BE2C (cell line): ENCODE data around the gene PTAR1.

Experiments
- DNase-seq: peaks from one replicate; pipeline ENCODE4 v3.0.0-alpha.2; 2020
- H3K27me3 ChIP-seq: fragments of 250-450 bp; sonication (Bioruptor Pico); 2 replicates; pipeline ENCODE4 v1.5.1; 2020; ENCODE audit warnings: mild to moderate bottlenecking
- H3K36me3 ChIP-seq: fragments of 250-450 bp; sonication (Bioruptor Pico); 2 replicates; pipeline ENCODE4 v1.5.1; 2020; ENCODE audit warnings: mild to moderate bottlenecking
- H3K4me1 ChIP-seq: fragments of 250-450 bp; sonication (Bioruptor Pico); 2 replicates; pipeline ENCODE4 v1.5.1; 2020
- H3K4me3 ChIP-seq: 2 replicates; pipeline ENCODE4 v1.5.1; 2011; ENCODE audit warnings: low read depth, low read length
- H3K9me3 ChIP-seq: fragments of 250-450 bp; sonication (Bioruptor Pico); 2 replicates; pipeline ENCODE4 v1.5.1; 2020
- TF ChIP-seq, protein P1 (sequence below): IDR thresholded peaks from 2 replicates; pipeline ENCODE4 v1.5.1; 2012; ENCODE audit warnings: mild to moderate bottlenecking, low read depth, low read length

Gene PTAR1

DNA sequence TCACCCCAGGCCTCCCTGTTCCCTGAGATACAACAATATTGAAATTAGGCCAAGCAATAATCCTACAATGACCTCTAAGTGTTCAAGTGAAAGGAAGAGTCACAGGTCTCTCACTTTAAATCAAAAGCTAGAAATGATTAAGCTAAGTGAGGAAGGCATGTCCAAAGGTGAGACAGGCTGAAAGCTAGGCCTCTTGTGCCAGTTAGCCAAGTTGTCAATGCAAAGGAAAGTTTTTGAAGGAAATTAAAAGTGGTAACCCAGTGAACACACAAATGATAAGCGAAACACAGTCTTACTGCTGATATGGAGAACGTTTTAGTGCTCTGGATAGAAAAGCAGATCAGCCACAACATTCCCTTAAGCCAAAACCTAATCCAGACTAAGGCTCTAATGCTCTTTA, 39.8 kb downstream of the PTAR1 start:
- TF ChIP-seq, protein P1, sequence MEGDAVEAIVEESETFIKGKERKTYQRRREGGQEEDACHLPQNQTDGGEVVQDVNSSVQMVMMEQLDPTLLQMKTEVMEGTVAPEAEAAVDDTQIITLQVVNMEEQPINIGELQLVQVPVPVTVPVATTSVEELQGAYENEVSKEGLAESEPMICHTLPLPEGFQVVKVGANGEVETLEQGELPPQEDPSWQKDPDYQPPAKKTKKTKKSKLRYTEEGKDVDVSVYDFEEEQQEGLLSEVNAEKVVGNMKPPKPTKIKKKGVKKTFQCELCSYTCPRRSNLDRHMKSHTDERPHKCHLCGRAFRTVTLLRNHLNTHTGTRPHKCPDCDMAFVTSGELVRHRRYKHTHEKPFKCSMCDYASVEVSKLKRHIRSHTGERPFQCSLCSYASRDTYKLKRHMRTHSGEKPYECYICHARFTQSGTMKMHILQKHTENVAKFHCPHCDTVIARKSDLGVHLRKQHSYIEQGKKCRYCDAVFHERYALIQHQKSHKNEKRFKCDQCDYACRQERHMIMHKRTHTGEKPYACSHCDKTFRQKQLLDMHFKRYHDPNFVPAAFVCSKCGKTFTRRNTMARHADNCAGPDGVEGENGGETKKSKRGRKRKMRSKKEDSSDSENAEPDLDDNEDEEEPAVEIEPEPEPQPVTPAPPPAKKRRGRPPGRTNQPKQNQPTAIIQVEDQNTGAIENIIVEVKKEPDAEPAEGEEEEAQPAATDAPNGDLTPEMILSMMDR: no peak
- Histone ChIP-seq H3K9me3 (no peaks in the 10 kb centered on the region), H3K4me3 (no peak overlapping the region), H3K4me1 (peaks cover 3% of the 10 kb centered on the region), H3K27me3 (no peaks in the 10 kb centered on the region), H3K36me3 (peaks cover 74% of the 10 kb centered on the region)
- DNase-seq: no peak

DNA sequence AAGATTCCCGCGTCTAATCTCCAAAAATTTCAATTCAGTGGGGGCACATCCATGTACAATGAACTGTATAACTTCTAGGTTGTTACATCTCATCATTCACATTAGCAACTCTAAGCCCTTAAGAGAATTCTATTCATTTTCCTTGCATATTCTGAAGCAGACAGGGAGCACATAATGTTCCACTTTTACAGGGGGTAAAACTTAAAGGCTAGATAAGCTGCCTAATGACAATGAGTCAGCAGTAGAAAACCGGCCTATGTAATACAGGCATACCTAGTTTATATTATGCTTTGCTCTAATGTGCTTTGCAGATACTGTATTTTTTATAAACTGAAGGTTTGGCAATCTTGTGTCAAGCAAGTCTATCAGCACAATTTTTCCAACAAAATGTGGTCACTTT, 40.4 kb downstream of the PTAR1 start:
- no peaks in the 10 kb centered on the region for H3K9me3 ChIP-seq
- DNase-seq: no peak
- TF ChIP-seq, protein P1: no peak
- peaks cover 3% of the 10 kb centered on the region for H3K4me1 ChIP-seq
- no peaks in the 10 kb centered on the region for H3K27me3 ChIP-seq
- H3K36me3 ChIP-seq: peaks cover 68% of the 10 kb centered on the region
- H3K4me3 ChIP-seq: no peak overlapping the region

DNA sequence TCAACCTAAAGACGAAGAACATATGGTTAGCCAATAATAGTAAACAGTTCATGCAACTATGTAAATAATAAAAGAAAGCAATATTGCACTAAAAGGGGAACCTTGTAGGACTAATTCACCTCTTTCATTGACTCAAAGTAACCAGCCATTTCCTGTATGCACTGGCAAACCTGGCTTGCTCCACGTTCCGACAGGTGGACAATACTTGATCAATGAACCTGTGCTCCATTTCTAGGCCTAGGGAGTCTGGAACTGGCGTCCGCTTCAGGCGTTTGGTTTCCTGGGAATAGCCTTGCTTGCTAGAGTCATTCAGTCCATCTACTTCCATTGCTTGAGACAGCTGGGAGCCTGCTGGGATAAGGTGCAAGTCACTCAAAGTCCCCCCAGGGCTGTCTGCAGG, 41.6 kb downstream of the PTAR1 start:
- Histone ChIP-seq H3K4me1 (peaks cover 3% of the 10 kb centered on the region), H3K9me3 (no peaks in the 10 kb centered on the region), H3K36me3 (peaks cover 66% of the 10 kb centered on the region), H3K4me3 (no peak overlapping the region), H3K27me3 (no peaks in the 10 kb centered on the region)
- TF ChIP-seq, protein P1: no peak
- no peak for DNase-seq

DNA sequence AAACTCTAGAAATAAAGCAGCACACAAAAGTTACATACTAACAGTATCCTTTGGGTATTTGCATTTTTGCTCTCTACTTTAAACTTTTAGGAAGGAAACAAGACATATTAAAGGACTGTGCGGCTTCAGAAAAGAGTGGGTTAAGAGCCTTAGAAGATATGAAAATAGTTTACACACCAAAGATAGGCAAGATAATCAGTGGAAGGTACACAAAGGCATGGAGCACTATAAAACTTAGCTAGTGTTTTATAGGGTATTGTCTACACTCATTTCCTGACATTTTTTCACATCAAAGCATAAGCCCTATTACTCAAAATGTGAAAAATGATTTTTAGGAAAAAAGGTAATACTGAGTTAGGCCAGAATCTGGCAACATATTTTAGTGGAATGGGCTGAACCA, 44.0 kb downstream of the PTAR1 start:
- TF ChIP-seq, protein P1: no peak
- Histone ChIP-seq H3K36me3 (peaks cover 64% of the 10 kb centered on the region), H3K9me3 (no peaks in the 10 kb centered on the region), H3K4me1 (peaks cover 3% of the 10 kb centered on the region), H3K27me3 (no peaks in the 10 kb centered on the region), H3K4me3 (no peak overlapping the region)
- no peak for DNase-seq

DNA sequence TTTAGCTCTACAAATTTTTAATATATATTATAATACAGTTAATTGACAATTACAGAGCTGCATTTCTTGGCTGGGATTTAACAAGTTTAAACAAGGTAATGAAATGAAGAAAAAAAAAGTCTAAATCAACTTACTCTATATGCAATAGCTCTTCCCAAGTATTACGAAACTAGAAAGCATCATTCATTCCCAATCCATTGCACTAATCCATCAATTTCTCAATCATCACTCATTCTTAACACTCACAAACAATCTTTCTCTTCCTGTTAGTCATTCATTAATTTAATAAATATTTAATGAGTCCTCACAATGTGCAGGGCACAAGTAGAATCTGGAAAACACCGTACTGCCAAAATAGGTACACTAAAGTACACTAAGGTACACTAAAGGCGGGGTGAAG, 44.7 kb downstream of the PTAR1 start:
- TF ChIP-seq, protein P1: no peak
- DNase-seq: no peak
- H3K4me3 ChIP-seq: no peak overlapping the region
- peaks cover 57% of the 10 kb centered on the region for H3K36me3 ChIP-seq
- no peaks in the 10 kb centered on the region for H3K9me3 ChIP-seq
- no peaks in the 10 kb centered on the region for H3K27me3 ChIP-seq
- H3K4me1 ChIP-seq: peaks cover 3% of the 10 kb centered on the region

DNA sequence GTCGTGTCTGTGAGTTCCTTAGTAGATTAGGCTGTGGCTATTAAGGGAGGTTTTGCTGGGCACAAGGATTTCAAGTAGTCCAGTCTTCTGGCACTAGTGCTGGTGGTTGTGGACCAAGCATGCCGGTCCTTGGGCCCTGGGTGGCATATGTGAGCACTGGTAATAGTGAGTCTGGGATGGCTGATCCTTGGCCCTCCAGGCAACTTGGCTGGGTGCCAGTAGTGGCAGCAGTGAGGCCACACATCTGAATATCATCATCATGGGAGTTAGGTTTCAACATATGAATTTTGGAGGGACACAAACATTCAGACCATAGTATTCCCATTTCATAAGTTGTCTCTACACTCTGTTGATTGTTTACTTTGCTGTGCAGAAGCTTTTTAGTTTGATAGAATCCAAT, 62.3 kb downstream of the PTAR1 start:
- no peak overlapping the region for H3K4me3 ChIP-seq
- 0 out of 2 replicates have a peak, but pooled peaks cover 2% of the 10 kb centered on the region for H3K9me3 ChIP-seq
- H3K36me3 ChIP-seq: no peaks in the 10 kb centered on the region
- H3K27me3 ChIP-seq: no peaks in the 10 kb centered on the region
- TF ChIP-seq, protein P1: no peak
- peak; percentile 64 for DNase-seq
- H3K4me1 ChIP-seq: no peaks in the 10 kb centered on the region
